Measurements from ENCODE around the gene PTCH2.

The PTCH2 gene

DNA sequence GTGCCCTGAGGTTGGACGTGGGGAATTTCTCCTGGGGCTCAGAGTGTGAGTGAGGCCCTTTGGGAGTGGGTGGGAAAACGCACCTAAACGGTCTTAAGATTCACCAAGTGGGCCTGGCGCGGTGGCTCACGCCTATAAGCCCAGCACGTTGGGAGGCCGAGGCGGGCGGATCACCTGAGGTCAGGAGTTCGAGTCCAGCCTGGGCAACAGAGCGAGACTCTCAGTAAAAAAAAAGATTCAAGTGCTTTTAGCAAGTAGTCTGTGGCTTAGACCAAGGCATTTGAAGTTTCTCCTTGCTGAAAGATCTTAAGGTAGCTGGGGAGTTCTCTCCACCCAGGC lies 66.4 kb downstream of the PTCH2 start:
- DNase-seq, result no peak

DNA sequence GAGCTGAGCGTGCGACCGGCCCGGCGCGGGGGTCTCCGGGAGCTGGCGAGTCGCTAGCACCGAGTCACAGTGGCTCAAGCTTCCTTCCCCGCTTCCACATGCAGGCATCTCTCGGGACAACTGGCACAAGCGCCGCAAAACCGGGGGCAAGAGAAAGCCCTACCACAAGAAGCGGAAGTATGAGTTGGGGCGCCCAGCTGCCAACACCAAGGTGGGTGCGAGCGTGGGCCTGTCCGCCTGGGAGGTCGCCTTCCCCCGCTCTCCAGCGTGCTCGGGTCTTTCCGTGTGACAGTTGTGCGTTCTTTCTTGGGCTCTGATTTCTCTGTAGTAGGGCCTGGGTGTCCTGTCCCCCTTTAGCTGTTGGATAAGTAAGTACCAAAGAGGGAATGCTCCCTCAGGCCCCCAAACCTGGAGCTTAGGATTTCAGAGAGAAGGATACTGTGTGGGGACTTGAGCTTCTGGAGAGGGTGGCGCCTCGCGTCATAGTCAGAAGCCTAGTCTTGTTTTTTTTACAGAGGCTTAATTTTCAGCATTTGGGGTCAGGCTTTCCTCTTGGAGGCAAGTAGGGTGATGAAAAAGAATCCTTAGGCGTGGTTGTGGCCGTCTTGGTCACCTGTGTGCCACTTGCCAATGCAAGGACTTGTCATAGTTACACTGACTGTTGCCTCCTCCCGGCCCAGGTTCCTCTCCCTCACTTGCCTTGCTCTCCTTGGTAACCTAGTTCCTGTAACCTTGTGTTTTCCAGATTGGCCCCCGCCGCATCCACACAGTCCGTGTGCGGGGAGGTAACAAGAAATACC lies 66.9 kb downstream of the PTCH2 start:
- no peak for DNase-seq

- no peak for DNase-seq
Measured at GRCh38 chr1:44775078-44775929, 67.7 kb downstream of the PTCH2 start, which contains the start of gene RPS8. RPS8 (plus strand) TSS chr1:44775540; CDS start chr1:44775597, 57 bp downstream.
